HG02884 (cell line): ENCODE measurements around the gene BTRC.

Source experiments
- ATAC-seq: cut with Tn5 transposase; IDR thresholded peaks from one replicate; pipeline ENCODE4 v1.9.1; 2021; ENCODE audit warnings: mild to moderate bottlenecking, moderate library complexity; ENCODE audit not compliant: unreplicated experiment

The BTRC gene

GRCh38 chr10:101564490-101564991, 210.6 kb downstream of the BTRC start:
- no peak for ATAC-seq

- ATAC-seq = no peak
These were observed 211.5 kb downstream of the BTRC start for GRCh38 chr10:101565370-101565900.

- ATAC-seq = no peak
These were observed 212.0 kb downstream of the BTRC start for GRCh38 chr10:101565936-101566332.

GRCh38 chr10:101566333-101567164, 212.6 kb downstream of the BTRC start:
- ATAC-seq = no peak

- no peak for ATAC-seq
These were observed 213.4 kb downstream of the BTRC start for GRCh38 chr10:101567165-101568006.

GRCh38 chr10:101568054-101568745, 214.2 kb downstream of the BTRC start:
- ATAC-seq = no peak

GRCh38 chr10:101569323-101569621, 215.3 kb downstream of the BTRC start:
- no peak for ATAC-seq

GRCh38 chr10:101569622-101570427, 215.9 kb downstream of the BTRC start:
- peak; percentile 67 for ATAC-seq

- no peak for ATAC-seq
These were observed 216.7 kb downstream of the BTRC start for GRCh38 chr10:101570428-101571270.

- ATAC-seq = no peak
These were observed 217.4 kb downstream of the BTRC start for GRCh38 chr10:101571271-101571925.

GRCh38 chr10:101572126-101572525, 218.2 kb downstream of the BTRC start:
- ATAC-seq = no peak

- no peak for ATAC-seq
These were observed 218.8 kb downstream of the BTRC start for GRCh38 chr10:101572785-101573184.

GRCh38 chr10:101573885-101574753, 220.2 kb downstream of the BTRC start:
- ATAC-seq = no peak

- no peak for ATAC-seq
These were observed 221.1 kb downstream of the BTRC start for GRCh38 chr10:101575091-101575490.

- no peak for ATAC-seq
These were observed 221.7 kb downstream of the BTRC start for GRCh38 chr10:101575580-101576210.

- ATAC-seq = no peak
These were observed 222.4 kb downstream of the BTRC start for GRCh38 chr10:101576211-101576863.
